ENCODE measurements around the gene RASSF9. TPM values are rescaled to one million over a fixed set of nuclear protein-coding genes. Genes with fewer than 3 reads are reported as not detected.

RASSF9 gene
- 10 to 100 TPM in 1 of 4 donors, 1 to 10 TPM in 3; 6.4 to 17.8 (median 9.1) TPM for total RNA-seq

GRCh38 chr12:85836197-85837090, at the start of gene RASSF9:
TSS of gene RASSF9 (minus strand) at chr12:85836409. CDS start at chr12:85836201, 208 bp downstream.
- Histone ChIP-seq H3K4me3 (peak within 1 kb of the TSS; percentile 35 to 38), H3K27ac (peak within 1 kb of the TSS; percentile 79 to 91), H3K27me3 (no peaks in the 10 kb centered on the region), H3K36me3 (no peaks in the 10 kb centered on the region), H3K4me1 (no peaks in the 10 kb centered on the region), H3K9me3 (no peaks in the 10 kb centered on the region)
- peak; percentile 84 for DNase-seq
- intact Hi-C loops (cut with DNase I; ENCODE audit: low total_unique reads), result no loop called here
- TF ChIP-seq CTCF (IDR thresholded peaks at IDR 0.05), result no peak
- TF ChIP-seq POLR2A (IDR thresholded peaks at IDR 0.05), result no peak

GRCh38 chr12:85883763-85884162, 47.6 kb upstream of the RASSF9 start:
- Histone ChIP-seq H3K9me3 (no peaks in the 10 kb centered on the region), H3K27me3 (no peaks in the 10 kb centered on the region), H3K4me3 (no peak overlapping the region), H3K36me3 (no peaks in the 10 kb centered on the region), H3K4me1 (no peaks in the 10 kb centered on the region), H3K27ac (no peak overlapping the region)
- no peak for DNase-seq
- no peak for TF ChIP-seq CTCF (IDR thresholded peaks at IDR 0.05)
- TF ChIP-seq POLR2A (IDR thresholded peaks at IDR 0.05), result no peak
- intact Hi-C loops (cut with DNase I; ENCODE audit: low total_unique reads), result no loop called here

GRCh38 chr12:85877459-85877858, 41.2 kb upstream of the RASSF9 start:
- intact Hi-C loops (cut with DNase I; ENCODE audit: low total_unique reads), result no loop called here
- no peak for TF ChIP-seq CTCF (IDR thresholded peaks at IDR 0.05)
- TF ChIP-seq POLR2A (IDR thresholded peaks at IDR 0.05), result no peak
- Histone ChIP-seq H3K36me3 (no peaks in the 10 kb centered on the region), H3K4me3 (no peak overlapping the region), H3K9me3 (no peaks in the 10 kb centered on the region), H3K27ac (no peak overlapping the region), H3K27me3 (no peaks in the 10 kb centered on the region), H3K4me1 (no peaks in the 10 kb centered on the region)
- no peak for DNase-seq

- TF ChIP-seq CTCF (IDR thresholded peaks at IDR 0.05) (no peak), POLR2A (IDR thresholded peaks at IDR 0.05) (no peak)
- no peak for DNase-seq
- H3K27me3 ChIP-seq, result no peaks in the 10 kb centered on the region
- H3K27ac ChIP-seq, result no peak within 1 kb of the TSS
- H3K36me3 ChIP-seq, result no peaks in the 10 kb centered on the region
- intact Hi-C loops (cut with DNase I; ENCODE audit: low total_unique reads), result no loop called here
- no peaks in the 10 kb centered on the region for H3K4me1 ChIP-seq
- H3K4me3 ChIP-seq, result no peak within 1 kb of the TSS
- H3K9me3 ChIP-seq, result no peaks in the 10 kb centered on the region
Observed at GRCh38 chr12:85874031-85874461, 37.8 kb upstream of the RASSF9 start, which contains the start of gene NTS. TSS of gene NTS (plus strand) at chr12:85874295. CDS start at chr12:85874404, 109 bp downstream.

DNA sequence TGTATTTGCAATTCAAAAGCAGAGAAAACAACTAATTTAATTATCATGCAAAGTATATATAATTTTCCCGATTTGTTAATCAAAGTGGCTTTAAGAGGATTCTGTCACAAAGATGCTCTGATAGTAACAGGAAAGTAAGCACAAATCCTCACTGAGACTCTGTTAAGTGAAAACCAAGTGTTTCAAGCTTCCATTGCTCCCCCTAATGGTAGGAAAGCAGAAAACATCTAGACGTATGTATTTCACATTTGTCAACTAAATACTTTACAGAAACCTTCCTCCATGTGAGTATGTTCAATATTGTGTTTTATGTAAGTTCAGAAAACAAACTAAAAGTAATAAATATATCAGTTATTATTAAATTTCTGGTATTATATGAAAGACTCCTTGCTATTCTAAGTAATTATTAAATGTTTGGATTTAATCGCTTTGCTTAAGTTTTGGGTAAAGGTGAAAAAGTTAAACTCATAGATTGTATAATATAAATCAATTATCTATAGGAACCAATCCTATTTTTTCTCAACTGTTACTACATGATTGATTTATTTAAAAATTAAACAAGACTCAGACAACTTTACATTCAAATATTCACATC, 36.4 kb upstream of the RASSF9 start:
- Histone ChIP-seq H3K27me3 (no peaks in the 10 kb centered on the region), H3K4me3 (no peak overlapping the region), H3K4me1 (no peaks in the 10 kb centered on the region), H3K27ac (no peak overlapping the region), H3K9me3 (no peaks in the 10 kb centered on the region), H3K36me3 (no peaks in the 10 kb centered on the region)
- no peak for DNase-seq
- intact Hi-C loops (cut with DNase I; ENCODE audit: low total_unique reads), result no loop called here
- TF ChIP-seq CTCF (IDR thresholded peaks at IDR 0.05) (peak; percentile 50 to 65 (median 63)), POLR2A (IDR thresholded peaks at IDR 0.05) (no peak)

Data from uterus (tissue), 4 donors.